Hepatocyte (in vitro differentiated cells): Measurements from ENCODE around the gene GOLT1A.

Experiments used
- CTCF ChIP-seq: fragments of 200-600 bp; sonication (generic); IDR thresholded peaks from 2 replicates; pipeline ENCODE4 v1.5.1; 2016; ENCODE audit warnings: antibody characterized with exemption, mild to moderate bottlenecking; ENCODE audit not compliant: poor library complexity
- EZH2 ChIP-seq: fragments of 200-600 bp; sonication (generic); IDR thresholded peaks from 2 replicates; pipeline ENCODE4 v1.6.1; 2016; ENCODE audit warnings: antibody characterized with exemption, mild to moderate bottlenecking, borderline replicate concordance
- EZH2phosphoT487 ChIP-seq: fragments of 200-600 bp; sonication (generic); IDR thresholded peaks from one replicate; pipeline ENCODE4 v1.6.1; 2018; ENCODE audit warnings: antibody characterized with exemption, mild to moderate bottlenecking, low read depth, moderate library complexity; ENCODE audit not compliant: unreplicated experiment, severe bottlenecking

GRCh38 chr1:204194771-204195170, 19.0 kb downstream of the GOLT1A start:
- TF ChIP-seq CTCF (no peak), EZH2 (no peak), EZH2phosphoT487 (no peak)
